A673 (cell line): ENCODE data around the gene CHST1. TPM values are rescaled to one million over a fixed set of nuclear protein-coding genes. Genes with fewer than 3 reads are reported as not detected.

Experiments used
- BruUV-seq: library from RNA; stranded (reverse); fragments of 400-500 nt; replicated peaks from 2 replicates; lab custom pipeline; 2021; lab: Mats Ljungman, UMichigan
- CTCF ChIA-PET: fragments of 300-600 bp; sonication (Branson Sonifier 250); formaldehyde crosslinking; loops from one replicate; lab custom pipeline; 2022; ENCODE audit warnings: antibody characterized with exemption; lab: Charles Lee
- POLR2A ChIA-PET: fragments of 300-600 bp; sonication (Branson Sonifier 250); formaldehyde crosslinking; loops from one replicate; lab custom pipeline; 2022; ENCODE audit warnings: antibody characterized with exemption; ENCODE audit not compliant: low non-redundant PET; lab: Charles Lee
- DNase-seq: peaks from one replicate; pipeline ENCODE4 v3.0.0-alpha.2; 2015; ENCODE audit warnings: low spot score
- H3K27ac ChIP-seq: fragments of 200-600 bp; sonication (generic); 2 replicates; pipeline ENCODE4 v1.5.1; 2016; ENCODE audit warnings: mixed run types, low read depth, mild to moderate bottlenecking, mixed read lengths, antibody characterized with exemption, low read length; ENCODE audit not compliant: poor library complexity, severe bottlenecking
- H3K27me3 ChIP-seq: fragments of 200-600 bp; sonication (generic); replicated peaks from 2 replicates; pipeline ENCODE4 v1.6.1; 2017; ENCODE audit warnings: mixed run types, low read depth, mild to moderate bottlenecking, mixed read lengths, antibody characterized with exemption, low read length; ENCODE audit not compliant: insufficient read depth, poor library complexity
- H3K36me3 ChIP-seq: fragments of 200-600 bp; sonication (generic); 2 replicates; pipeline ENCODE4 v1.6.1; 2016; ENCODE audit warnings: mixed run types, mild to moderate bottlenecking, mixed read lengths, antibody characterized with exemption, low read length; ENCODE audit not compliant: insufficient read depth, poor library complexity, severe bottlenecking
- H3K4me1 ChIP-seq: fragments of 200-600 bp; sonication (generic); 2 replicates; pipeline ENCODE4 v1.6.1; 2017; ENCODE audit warnings: mixed run types, mild to moderate bottlenecking, mixed read lengths, antibody characterized with exemption, low read length; ENCODE audit not compliant: insufficient read depth, poor library complexity, severe bottlenecking
- H3K4me3 ChIP-seq: fragments of 200-600 bp; sonication (generic); 2 replicates; pipeline ENCODE4 v1.5.1; 2016; ENCODE audit warnings: low read depth, mixed run types, mild to moderate bottlenecking, mixed read lengths, low read length; ENCODE audit not compliant: poor library complexity, severe bottlenecking
- H3K9me3 ChIP-seq: fragments of 200-600 bp; sonication (generic); 2 replicates; pipeline ENCODE4 v1.6.1; 2016; ENCODE audit warnings: mixed run types, low read depth, mild to moderate bottlenecking, mixed read lengths, antibody characterized with exemption, low read length; ENCODE audit not compliant: poor library complexity, severe bottlenecking
- EZH2 ChIP-seq: fragments of 200-600 bp; sonication (generic); IDR thresholded peaks from 2 replicates; pipeline ENCODE4 v1.6.1; 2017; ENCODE audit warnings: borderline replicate concordance, low read depth, mild to moderate bottlenecking, mixed read lengths, antibody characterized with exemption, low read length; ENCODE audit not compliant: poor library complexity, severe bottlenecking
- intact Hi-C: fragments of 100-400 bp; cut with micrococcal nuclease; formaldehyde crosslinking; loops from one replicate; pipeline ENCODE4 v1.10.0; 2022; ENCODE audit not compliant: unreplicated experiment
- total RNA-seq: library from RNA; stranded (reverse); gene quantifications from 2 replicates; pipeline ENCODE4 v1.2.3, GENCODE V29; 2021
- TF ChIP-seq, protein P1 (sequence below): fragments of 300-800, 200-600 bp; sonication (generic); conservative IDR thresholded peaks from 2 replicates; pipeline ENCODE4 v1.5.1; 2017; ENCODE audit warnings: low read depth, mild to moderate bottlenecking, antibody characterized with exemption, low read length, moderate library complexity, mixed read lengths

The CHST1 gene
- total RNA-seq, 1 experiment from 2014 or later, result 17.0 TPM

GRCh38 chr11:45678976-45679375 is 13.6 kb upstream of the CHST1 start:
- no peaks in the 10 kb centered on the region for H3K27me3 ChIP-seq
- intact Hi-C loops, result no loop called here
- no peak for DNase-seq

GRCh38 chr11:45677770-45678512 is 12.5 kb upstream of the CHST1 start:
- POLR2A ChIA-PET, result no interaction called here
- Histone ChIP-seq H3K27ac (no peak overlapping the region), H3K9me3 (no peaks in the 10 kb centered on the region), H3K4me3 (no peak overlapping the region), H3K36me3 (no peaks in the 10 kb centered on the region), H3K4me1 (no peaks in the 10 kb centered on the region), H3K27me3 (no peaks in the 10 kb centered on the region)
- DNase-seq, result no peak
- BruUV-seq, result no TSS peak
- intact Hi-C loops, result no loop called here
- CTCF ChIA-PET, result no interaction called here
- TF ChIP-seq EZH2, result no peak
- TF ChIP-seq, protein P1, sequence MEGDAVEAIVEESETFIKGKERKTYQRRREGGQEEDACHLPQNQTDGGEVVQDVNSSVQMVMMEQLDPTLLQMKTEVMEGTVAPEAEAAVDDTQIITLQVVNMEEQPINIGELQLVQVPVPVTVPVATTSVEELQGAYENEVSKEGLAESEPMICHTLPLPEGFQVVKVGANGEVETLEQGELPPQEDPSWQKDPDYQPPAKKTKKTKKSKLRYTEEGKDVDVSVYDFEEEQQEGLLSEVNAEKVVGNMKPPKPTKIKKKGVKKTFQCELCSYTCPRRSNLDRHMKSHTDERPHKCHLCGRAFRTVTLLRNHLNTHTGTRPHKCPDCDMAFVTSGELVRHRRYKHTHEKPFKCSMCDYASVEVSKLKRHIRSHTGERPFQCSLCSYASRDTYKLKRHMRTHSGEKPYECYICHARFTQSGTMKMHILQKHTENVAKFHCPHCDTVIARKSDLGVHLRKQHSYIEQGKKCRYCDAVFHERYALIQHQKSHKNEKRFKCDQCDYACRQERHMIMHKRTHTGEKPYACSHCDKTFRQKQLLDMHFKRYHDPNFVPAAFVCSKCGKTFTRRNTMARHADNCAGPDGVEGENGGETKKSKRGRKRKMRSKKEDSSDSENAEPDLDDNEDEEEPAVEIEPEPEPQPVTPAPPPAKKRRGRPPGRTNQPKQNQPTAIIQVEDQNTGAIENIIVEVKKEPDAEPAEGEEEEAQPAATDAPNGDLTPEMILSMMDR, result no peak

More at GRCh38 chr11:45678976-45679375, 13.6 kb upstream of the CHST1 start:
- H3K9me3 ChIP-seq, result no peaks in the 10 kb centered on the region
- H3K4me1 ChIP-seq, result no peaks in the 10 kb centered on the region
- TF ChIP-seq, protein P1, result no peak
- TF ChIP-seq EZH2, result no peak
- BruUV-seq, result no TSS peak
- POLR2A ChIA-PET, result interaction anchor here (0.6 kb wide), 1 partner anchor 157 kb away, joined by 7 read pairs; no protein-coding TSS in a partner anchor
- H3K36me3 ChIP-seq, result no peaks in the 10 kb centered on the region
- H3K4me3 ChIP-seq, result no peak overlapping the region
- CTCF ChIA-PET, result interaction anchor here (0.9 kb wide), 1 partner anchor 24 kb away, joined by 3 read pairs; no protein-coding TSS in a partner anchor
- no peak overlapping the region for H3K27ac ChIP-seq

- Histone ChIP-seq H3K27ac (no peak overlapping the region), H3K4me1 (no peaks in the 10 kb centered on the region), H3K27me3 (no peaks in the 10 kb centered on the region), H3K4me3 (no peak overlapping the region), H3K9me3 (no peaks in the 10 kb centered on the region), H3K36me3 (no peaks in the 10 kb centered on the region)
- POLR2A ChIA-PET, result interaction anchor here (0.7 kb wide), 1 partner anchor 9 kb away, joined by 3 read pairs; no protein-coding TSS in a partner anchor
- no TSS peak for BruUV-seq
- TF ChIP-seq EZH2, result no peak
- TF ChIP-seq, protein P1, result no peak
- intact Hi-C loops, result no loop called here
- CTCF ChIA-PET, result interaction anchor here (0.8 to 0.9 kb wide), 2 partner anchors 15 to 22 kb away, joined by 3 read pairs; no protein-coding TSS in a partner anchor
- no peak for DNase-seq
These were observed 11.2 kb upstream of the CHST1 start for GRCh38 chr11:45676522-45677095.
